Vagina (tissue), 2 donors: ENCODE results near the gene WWOX. TPM values are rescaled to one million over a fixed set of nuclear protein-coding genes. Genes with fewer than 3 reads are reported as not detected.

Source experiments
- DNase-seq, 2 donors: peaks; one replicate each; pipeline ENCODE4 v3.0.0-alpha.2; 2017; ENCODE audit errors: extremely low spot score in 2 of 2
- H3K27ac ChIP-seq: fragments of 200-600 bp; sonication (generic); one replicate; pipeline ENCODE4 v1.5.1; 2019
- H3K27me3 ChIP-seq: fragments of 200-600 bp; sonication (generic); one replicate; pipeline ENCODE4 v1.5.1; 2019
- H3K36me3 ChIP-seq, 2 donors: fragments of 200-600 bp; sonication (generic); one replicate each; pipeline ENCODE4 v1.5.1; 2017 to 2019
- H3K4me1 ChIP-seq: fragments of 200-600 bp; sonication (generic); one replicate; pipeline ENCODE4 v1.5.1; 2019
- H3K4me3 ChIP-seq, 2 donors: fragments of 200-600 bp; sonication (generic); 1 replicate in 1 of 2; 2 replicates in 1 of 2; pipeline ENCODE4 v1.5.1; 2016 to 2019
- H3K9me3 ChIP-seq: fragments of 200-600 bp; sonication (generic); one replicate; pipeline ENCODE4 v1.5.1; 2019
- POLR2A ChIP-seq, 2 donors: fragments of 450-650 bp; IDR thresholded peaks; one replicate each; pipeline ENCODE4 v1.6.1; 2017; ENCODE audit warnings: antibody characterized with exemption in 2 of 2, mild to moderate bottlenecking in 2 of 2, moderate library complexity in 2 of 2
- POLR2AphosphoS5 ChIP-seq, 2 donors: sonication (generic); formaldehyde crosslinking; IDR thresholded peaks; one replicate each; pipeline ENCODE4 v1.9.0; 2017; ENCODE audit warnings: antibody characterized with exemption in 2 of 2, mild to moderate bottlenecking in 2 of 2, low read depth in 1 of 2; ENCODE audit not compliant: insufficient read depth in 1 of 2
- intact Hi-C: fragments of 100-400 bp; cut with DNase I; formaldehyde crosslinking; loops from one replicate; pipeline ENCODE4 v1.15.1; 2023
- total RNA-seq: library from RNA; depleted of rRNA; stranded (reverse); fragments of >200 nt; gene quantifications from one replicate; pipeline ENCODE4 v1.2.3, GENCODE V29; 2016
- TF ChIP-seq, protein P1 (sequence below), 3 experiments: fragments of 450-650 bp in 2 of 3; fragments of 200-600 bp in 1 of 3; sonication (generic) in 1 of 3; IDR thresholded peaks; one replicate each; pipeline ENCODE4 v1.5.1; 2017 to 2019; ENCODE audit warnings: antibody characterized with exemption in 3 of 3, mild to moderate bottlenecking in 2 of 3, moderate library complexity in 2 of 3

The WWOX gene
- total RNA-seq, 1 donor from 2014 or later = 33.1 TPM

DNA sequence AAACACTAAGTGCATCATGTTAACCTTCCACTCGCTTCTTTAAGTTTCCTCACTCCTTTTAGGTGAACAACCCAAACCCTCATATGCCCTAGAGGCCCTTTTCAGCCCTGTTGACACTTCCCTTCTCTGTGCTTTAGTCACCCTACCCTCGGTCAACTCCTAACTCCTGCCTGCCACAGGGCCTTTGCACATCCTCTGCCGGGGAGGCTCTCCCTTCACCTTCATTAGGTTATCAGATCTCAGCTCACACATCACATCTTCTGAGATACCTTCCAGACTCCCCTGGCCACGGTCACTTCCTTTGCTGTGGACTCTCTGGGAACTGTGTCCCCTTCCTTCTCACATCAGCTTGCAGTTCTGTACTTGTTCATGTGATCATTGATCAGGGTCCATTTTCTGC, 926.7 kb downstream of the WWOX start:
- Histone ChIP-seq H3K36me3 (no peaks in the 10 kb centered on the region), H3K27ac (no peak overlapping the region), H3K4me3 (no peak overlapping the region), H3K27me3 (no peaks in the 10 kb centered on the region), H3K4me1 (no peaks in the 10 kb centered on the region), H3K9me3 (no peaks in the 10 kb centered on the region)
- TF ChIP-seq, protein P1, sequence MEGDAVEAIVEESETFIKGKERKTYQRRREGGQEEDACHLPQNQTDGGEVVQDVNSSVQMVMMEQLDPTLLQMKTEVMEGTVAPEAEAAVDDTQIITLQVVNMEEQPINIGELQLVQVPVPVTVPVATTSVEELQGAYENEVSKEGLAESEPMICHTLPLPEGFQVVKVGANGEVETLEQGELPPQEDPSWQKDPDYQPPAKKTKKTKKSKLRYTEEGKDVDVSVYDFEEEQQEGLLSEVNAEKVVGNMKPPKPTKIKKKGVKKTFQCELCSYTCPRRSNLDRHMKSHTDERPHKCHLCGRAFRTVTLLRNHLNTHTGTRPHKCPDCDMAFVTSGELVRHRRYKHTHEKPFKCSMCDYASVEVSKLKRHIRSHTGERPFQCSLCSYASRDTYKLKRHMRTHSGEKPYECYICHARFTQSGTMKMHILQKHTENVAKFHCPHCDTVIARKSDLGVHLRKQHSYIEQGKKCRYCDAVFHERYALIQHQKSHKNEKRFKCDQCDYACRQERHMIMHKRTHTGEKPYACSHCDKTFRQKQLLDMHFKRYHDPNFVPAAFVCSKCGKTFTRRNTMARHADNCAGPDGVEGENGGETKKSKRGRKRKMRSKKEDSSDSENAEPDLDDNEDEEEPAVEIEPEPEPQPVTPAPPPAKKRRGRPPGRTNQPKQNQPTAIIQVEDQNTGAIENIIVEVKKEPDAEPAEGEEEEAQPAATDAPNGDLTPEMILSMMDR (IDR thresholded peaks at IDR 0.05) = no peak
- DNase-seq = no peak
- intact Hi-C loops = no loop called here

DNA sequence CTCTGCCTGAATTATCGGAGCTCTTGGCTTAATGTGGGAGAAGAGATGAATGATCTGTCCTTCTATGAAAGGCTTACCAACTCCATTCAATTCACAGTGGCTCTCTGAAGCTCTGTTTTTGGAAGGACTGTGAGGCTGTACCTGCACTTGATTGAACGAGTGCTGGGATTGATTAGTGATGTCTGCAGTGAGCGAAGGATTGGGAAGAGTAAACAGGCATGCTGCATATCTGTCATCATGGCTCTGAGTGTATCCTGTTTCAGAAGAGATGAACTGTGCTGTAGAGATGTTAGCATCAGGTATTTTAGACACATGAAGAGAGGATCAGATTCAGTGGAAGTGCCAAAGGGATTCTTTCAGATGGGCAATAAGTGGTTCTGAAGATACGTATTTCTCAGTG, 937.1 kb downstream of the WWOX start:
- no peaks in the 10 kb centered on the region for H3K4me1 ChIP-seq
- no peaks in the 10 kb centered on the region for H3K9me3 ChIP-seq
- intact Hi-C loops = no loop called here
- no peak for DNase-seq
- TF ChIP-seq POLR2A (IDR thresholded peaks at IDR 0.05) (no peak), POLR2AphosphoS5 (IDR thresholded peaks at IDR 0.05; ENCODE audit: insufficient read depth in 1 of 2, low read depth in 1 of 2) (no peak)
- TF ChIP-seq, protein P1 (IDR thresholded peaks at IDR 0.05) = no peak
- H3K4me3 ChIP-seq = no peak overlapping the region
- H3K36me3 ChIP-seq = no peaks in the 10 kb centered on the region
- H3K27ac ChIP-seq = no peak overlapping the region
- H3K27me3 ChIP-seq = no peaks in the 10 kb centered on the region

DNA sequence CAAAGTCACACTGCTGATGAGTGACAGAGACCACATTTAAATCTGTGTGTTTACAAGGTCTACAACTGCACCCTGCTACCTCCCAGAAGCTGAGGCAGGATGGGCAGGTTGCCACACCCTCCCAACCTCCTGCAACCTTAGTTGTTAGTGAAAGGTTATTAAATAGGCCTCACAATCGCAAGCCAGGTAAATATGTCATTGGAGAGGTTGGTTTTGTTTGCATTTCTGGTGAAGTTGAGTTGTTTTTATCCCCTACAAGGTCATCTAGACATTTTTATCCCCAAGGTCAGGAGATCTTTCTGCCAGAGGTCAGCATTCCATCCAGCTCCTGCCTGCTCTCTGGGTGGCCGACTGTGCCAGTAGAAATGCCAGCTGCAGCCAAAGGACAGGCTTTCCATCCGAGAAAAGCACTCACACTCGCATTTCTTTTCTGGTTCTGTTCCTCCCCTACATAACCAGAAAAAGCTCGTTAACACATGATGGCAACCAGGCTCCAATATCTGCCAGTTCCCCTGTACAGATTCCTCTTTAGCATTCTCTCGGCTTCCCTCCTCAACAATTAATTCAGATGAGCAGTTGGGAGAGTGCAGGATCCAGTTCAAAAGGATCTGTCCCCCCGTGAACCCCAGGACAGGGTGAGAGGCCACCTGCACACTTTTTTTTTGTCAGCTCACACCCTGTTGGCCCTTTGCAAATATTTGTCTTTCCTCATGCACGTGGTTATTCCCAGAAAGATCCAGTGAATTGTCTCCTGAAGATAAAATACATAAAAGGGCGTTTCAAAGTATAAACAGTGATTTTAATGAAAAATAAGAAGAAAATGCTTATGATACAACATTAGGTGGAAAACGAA, 938.3 kb downstream of the WWOX start:
- H3K27ac ChIP-seq = no peak overlapping the region
- H3K9me3 ChIP-seq = no peaks in the 10 kb centered on the region
- DNase-seq = no peak
- H3K27me3 ChIP-seq = no peaks in the 10 kb centered on the region
- TF ChIP-seq POLR2A (IDR thresholded peaks at IDR 0.05) = no peak
- TF ChIP-seq, protein P1 (IDR thresholded peaks at IDR 0.05) = no peak
- no peak for TF ChIP-seq POLR2AphosphoS5 (IDR thresholded peaks at IDR 0.05; ENCODE audit: insufficient read depth in 1 of 2, low read depth in 1 of 2)
- H3K4me3 ChIP-seq = no peak overlapping the region
- no peaks in the 10 kb centered on the region for H3K36me3 ChIP-seq
- intact Hi-C loops = no loop called here
- no peaks in the 10 kb centered on the region for H3K4me1 ChIP-seq

DNA sequence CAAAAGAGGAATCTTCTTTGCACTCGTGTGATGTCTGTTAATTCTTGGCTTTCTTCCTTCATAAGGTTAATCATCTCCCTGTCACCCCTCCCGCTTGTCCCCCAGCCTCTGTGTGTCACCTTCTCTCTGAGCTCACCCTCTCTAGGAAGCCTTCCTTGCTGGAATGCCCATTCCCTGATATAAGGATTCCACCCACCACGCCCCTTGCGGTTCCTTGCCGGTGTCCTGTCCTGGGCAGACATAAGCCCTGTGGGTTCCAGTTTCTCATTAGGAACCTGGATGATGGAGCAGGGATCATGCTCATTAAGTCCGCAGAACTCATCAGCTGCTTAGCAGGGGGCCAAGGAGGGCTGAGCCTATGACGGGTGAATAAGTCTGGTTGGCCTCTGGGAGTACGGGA, 941.8 kb downstream of the WWOX start:
- Histone ChIP-seq H3K27me3 (no peaks in the 10 kb centered on the region), H3K27ac (no peak overlapping the region), H3K4me3 (no peak overlapping the region), H3K9me3 (no peaks in the 10 kb centered on the region), H3K36me3 (no peaks in the 10 kb centered on the region), H3K4me1 (no peaks in the 10 kb centered on the region)
- intact Hi-C loops = no loop called here
- TF ChIP-seq POLR2A (IDR thresholded peaks at IDR 0.05) (no peak), POLR2AphosphoS5 (IDR thresholded peaks at IDR 0.05; ENCODE audit: insufficient read depth in 1 of 2, low read depth in 1 of 2) (no peak)
- TF ChIP-seq, protein P1 (IDR thresholded peaks at IDR 0.05) = no peak
- DNase-seq = no peak

DNA sequence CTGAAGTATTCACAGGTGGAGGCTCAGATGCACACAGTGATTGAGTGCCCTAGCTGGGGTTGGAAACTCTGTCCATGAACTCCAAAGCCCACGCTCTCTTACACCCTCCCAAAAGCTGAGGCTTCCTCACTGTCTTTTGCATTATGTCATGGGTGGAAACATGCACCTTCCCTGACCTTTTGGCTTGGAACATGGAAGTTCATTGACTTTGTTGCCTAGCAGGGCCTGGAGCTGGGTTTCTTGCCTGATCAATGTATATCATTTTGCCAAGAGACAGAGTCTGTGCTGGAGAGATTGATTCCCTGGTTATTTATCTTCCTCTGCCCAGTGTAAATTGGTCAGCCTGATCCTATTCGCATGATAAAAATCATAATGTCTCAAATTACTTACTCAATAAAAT, 942.7 kb downstream of the WWOX start:
- TF ChIP-seq POLR2AphosphoS5 (IDR thresholded peaks at IDR 0.05; ENCODE audit: insufficient read depth in 1 of 2, low read depth in 1 of 2) (no peak), POLR2A (IDR thresholded peaks at IDR 0.05) (no peak)
- TF ChIP-seq, protein P1 (IDR thresholded peaks at IDR 0.05) = no peak
- DNase-seq = no peak
- H3K27ac ChIP-seq = no peak overlapping the region
- H3K4me1 ChIP-seq = no peaks in the 10 kb centered on the region
- intact Hi-C loops = no loop called here
- no peaks in the 10 kb centered on the region for H3K27me3 ChIP-seq
- H3K9me3 ChIP-seq = no peaks in the 10 kb centered on the region
- no peaks in the 10 kb centered on the region for H3K36me3 ChIP-seq
- H3K4me3 ChIP-seq = no peak overlapping the region
